Ramos (cell line): ENCODE results near the gene BNIP1.
"Not testable (repeated sequence)": the region's sequence is repeated elsewhere in the genome, so short reads cannot be mapped to it uniquely, and the experiment has no call there.

Source experiments
- in situ Hi-C: fragments of 300-500 bp; cut with MboI; formaldehyde crosslinking; loops from one replicate; pipeline ENCODE4 v1.14.3; 2022; ENCODE audit warnings: low sequenced_read_pairs; ENCODE audit not compliant: unreplicated experiment

BNIP1 gene, protein sequence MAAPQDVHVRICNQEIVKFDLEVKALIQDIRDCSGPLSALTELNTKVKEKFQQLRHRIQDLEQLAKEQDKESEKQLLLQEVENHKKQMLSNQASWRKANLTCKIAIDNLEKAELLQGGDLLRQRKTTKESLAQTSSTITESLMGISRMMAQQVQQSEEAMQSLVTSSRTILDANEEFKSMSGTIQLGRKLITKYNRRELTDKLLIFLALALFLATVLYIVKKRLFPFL

DNA sequence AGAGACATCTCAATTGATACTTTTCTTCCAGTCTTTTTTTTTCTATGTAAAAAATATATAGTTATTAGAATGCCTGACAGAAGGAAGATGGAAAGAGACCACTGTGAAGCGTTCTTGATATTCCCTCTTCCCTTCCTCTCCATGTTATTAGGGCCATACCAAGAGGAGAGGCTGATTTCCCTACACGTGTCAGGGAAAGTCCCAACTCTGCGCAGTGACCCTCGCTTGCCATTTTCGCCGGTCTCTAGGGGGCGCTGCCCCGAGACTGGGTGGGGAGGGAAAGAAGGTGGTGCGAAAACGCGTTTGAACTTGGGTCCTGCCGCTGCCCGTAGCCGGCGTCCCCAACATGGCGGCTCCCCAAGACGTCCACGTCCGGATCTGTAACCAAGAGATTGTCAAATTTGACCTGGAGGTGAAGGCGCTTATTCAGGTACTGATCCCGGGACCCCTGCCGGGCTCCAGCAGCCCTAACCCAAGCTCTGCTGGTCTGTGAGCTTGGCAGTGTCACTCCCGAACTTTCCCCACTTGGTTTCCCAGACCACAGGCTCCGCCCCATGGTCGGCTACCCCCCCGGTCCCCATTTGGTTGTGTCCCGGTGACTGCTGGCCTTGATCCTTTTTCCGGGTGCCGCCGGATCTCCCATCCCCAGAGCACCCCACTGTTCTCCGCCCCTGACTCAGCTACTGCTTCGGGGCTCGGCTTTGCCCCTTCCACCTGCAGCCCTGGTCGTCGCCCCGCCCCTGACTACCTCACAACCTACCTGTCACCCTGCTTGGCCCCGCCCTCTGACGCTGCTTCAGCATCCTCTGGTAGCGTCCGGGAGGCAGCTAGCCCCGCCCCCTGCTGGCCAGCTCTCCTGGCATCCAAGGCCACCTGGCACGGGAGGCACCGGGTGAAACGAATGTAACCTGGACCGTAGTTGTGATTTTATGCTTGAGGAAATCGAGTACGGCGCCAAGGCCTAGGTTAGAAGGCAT, at the start of gene BNIP1:
TSS of gene BNIP1 (plus strand) at position 332 of the 977 bp plus-strand sequence. CDS start at position 347, 15 bp downstream.
- in situ Hi-C loops: loop anchor here (5.0 kb wide), 1 partner anchor 162 kb away; the partner anchor contains the start of gene ATP6V0E1

DNA sequence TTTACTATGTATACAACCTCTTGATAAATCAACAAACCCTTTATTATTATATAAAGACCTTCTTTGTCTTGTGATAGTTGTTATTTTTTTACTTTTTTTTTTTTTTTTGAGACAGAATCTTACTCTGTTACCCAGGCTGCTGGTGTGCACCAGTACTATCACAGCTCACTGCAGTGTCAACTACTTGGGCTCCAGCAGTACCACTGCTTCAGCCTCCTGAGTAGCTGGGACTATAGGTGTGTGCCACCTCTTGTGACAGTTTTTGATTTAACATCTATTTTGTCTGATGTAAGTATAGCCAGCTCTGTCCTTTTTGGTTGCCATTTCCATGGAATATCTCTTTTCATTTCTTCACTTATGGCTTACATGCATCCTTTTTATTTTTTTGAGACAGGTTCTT, 45.5 kb upstream of the BNIP1 start:
- in situ Hi-C loops: no loop called here

GRCh38 chr5:173099461-173099860, 44.9 kb upstream of the BNIP1 start:
- in situ Hi-C loops: no loop called here

- in situ Hi-C loops: no loop called here
Observed at GRCh38 chr5:173101245-173101644, 43.1 kb upstream of the BNIP1 start.

GRCh38 chr5:173103411-173103810, 40.9 kb upstream of the BNIP1 start:
- in situ Hi-C loops: no loop called here

GRCh38 chr5:173108914-173109313, 35.4 kb upstream of the BNIP1 start:
- in situ Hi-C loops: no loop called here

DNA sequence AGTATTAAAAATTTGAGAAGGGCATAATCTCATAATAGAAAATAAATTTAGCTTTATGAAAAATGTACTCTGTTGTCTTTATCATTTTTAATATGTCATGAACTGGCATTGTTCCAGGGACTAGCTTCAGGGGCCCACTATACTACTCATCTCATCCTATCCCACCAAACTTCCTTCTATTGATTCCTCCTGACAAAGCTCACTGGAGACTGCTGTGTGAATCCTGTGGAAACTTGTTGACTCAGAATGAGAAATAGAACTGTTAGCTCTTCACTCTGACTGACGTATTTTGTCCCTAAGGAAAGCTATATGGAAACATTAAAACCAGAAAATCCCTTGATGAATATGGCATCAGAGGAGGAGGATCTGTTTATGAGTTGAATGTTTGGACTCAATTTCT, 29.8 kb upstream of the BNIP1 start:
- in situ Hi-C loops: no loop called here

GRCh38 chr5:173119719-173120118, 24.6 kb upstream of the BNIP1 start:
- in situ Hi-C loops: no loop called here

- in situ Hi-C loops: no loop called here
Observed at GRCh38 chr5:173123416-173123815, 20.9 kb upstream of the BNIP1 start.

DNA sequence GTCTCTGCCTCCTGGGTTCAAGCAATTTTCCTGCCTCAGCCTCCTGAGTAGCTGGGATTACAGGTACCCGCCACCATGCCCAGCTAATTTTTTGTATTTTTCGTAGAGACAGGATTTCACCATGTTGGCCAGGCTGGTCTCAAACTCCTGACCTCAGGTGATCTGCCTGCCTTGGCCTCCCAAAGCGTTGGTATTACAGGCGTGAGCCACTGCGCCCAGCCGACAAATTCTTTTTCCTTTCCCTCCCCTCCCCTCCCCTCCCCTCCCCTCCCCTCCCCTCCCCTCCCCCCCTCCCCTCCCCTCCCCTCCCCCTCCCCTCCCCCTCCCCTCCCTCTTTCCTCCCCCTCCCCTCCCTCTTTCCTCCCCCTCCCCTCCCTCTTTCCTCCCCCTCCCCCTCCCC, 12.2 kb upstream of the BNIP1 start:
- in situ Hi-C loops: not testable (repeated sequence)

DNA sequence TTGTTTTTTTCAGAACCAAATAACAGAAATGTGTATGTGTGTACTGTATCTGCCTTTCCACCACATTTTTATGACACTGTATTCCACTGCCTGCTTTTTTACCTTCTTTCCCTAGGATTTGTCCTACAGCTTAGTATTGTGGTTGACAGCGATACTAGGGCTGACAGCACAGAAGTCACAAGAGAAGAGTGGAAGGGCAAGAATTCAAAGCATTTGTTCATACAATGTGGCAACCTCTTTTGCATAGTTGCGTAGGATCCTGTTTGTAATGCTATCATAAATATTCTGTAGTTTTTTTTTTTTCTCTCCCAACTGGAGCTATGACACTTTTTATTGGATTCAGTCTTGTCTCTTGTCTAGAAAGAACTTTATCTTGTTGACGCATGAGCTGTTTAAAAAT, 5.6 kb upstream of the BNIP1 start:
- in situ Hi-C loops: no loop called here

DNA sequence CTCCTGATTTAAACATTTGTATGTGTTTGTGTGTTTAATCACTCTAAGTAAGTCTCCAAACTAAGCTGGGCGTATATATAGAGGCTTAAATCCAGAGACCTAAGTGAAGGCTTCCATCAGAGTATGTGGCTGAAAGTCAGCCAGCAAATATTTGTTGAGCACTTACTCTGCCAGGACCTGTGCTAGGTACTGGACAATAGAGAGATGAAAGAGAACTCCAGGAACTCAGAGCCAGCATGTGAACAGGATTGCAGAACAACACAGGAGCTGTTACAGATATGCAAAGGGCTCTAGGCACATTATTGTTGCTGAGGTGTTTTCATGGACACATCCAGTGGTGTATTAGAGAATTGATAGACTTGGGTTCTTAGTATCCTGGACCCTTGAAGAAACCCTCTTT, 4.7 kb upstream of the BNIP1 start:
- in situ Hi-C loops: loop anchor here (5.0 kb wide), 1 partner anchor 157 kb away; the partner anchor contains the start of gene ATP6V0E1

DNA sequence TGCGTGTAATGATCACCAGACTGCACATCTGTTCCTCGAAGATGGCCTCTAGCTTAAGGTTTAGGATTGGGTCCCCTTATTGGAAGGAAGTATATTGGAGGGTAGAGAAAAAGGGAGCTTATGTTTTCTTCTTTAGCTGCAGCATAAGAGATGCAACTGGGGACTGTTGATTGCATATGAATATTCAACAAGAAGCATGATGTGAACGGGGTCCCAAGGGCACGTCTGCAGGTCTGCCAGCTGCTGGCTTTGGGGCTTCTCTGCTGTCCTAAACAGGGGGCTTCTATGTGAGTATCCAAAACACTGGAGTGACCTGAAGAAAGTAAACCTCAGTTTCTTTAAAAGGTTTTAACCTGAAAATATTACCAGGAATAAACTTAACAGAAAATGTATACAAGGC, 3.6 kb upstream of the BNIP1 start:
- in situ Hi-C loops: loop anchor here (5.0 kb wide), 1 partner anchor 158 kb away; the partner anchor contains the start of gene ATP6V0E1

- in situ Hi-C loops: loop anchor here (5.0 kb wide), 1 partner anchor 161 kb away; the partner anchor contains the start of gene ATP6V0E1
Observed at GRCh38 chr5:173143567-173143966, 764 bp upstream of the BNIP1 start.

DNA sequence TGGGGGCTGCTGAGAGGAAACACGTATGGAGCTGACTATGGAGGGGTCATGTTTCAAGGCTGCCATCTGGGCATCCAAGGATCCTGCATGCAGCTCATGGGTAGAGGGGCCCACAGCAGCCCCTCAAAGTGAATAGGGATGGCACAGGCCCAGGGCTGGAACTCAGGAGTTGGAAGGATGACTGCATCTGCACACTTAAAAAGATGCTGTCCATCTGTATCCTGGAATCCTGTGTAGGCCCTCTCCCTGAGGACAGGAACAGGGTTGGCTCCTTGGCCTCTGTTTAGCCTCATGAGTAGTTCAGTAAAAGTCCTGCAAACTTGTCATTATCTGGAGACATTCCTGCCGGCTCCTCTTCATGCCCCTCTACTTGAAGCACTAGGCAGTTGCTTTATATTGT, 4.0 kb downstream of the BNIP1 start:
- in situ Hi-C loops: no loop called here

- in situ Hi-C loops: no loop called here
Observed at GRCh38 chr5:173152547-173152946, 8.2 kb downstream of the BNIP1 start.

- in situ Hi-C loops: no loop called here
Observed at GRCh38 chr5:173153842-173154241, 9.5 kb downstream of the BNIP1 start.

DNA sequence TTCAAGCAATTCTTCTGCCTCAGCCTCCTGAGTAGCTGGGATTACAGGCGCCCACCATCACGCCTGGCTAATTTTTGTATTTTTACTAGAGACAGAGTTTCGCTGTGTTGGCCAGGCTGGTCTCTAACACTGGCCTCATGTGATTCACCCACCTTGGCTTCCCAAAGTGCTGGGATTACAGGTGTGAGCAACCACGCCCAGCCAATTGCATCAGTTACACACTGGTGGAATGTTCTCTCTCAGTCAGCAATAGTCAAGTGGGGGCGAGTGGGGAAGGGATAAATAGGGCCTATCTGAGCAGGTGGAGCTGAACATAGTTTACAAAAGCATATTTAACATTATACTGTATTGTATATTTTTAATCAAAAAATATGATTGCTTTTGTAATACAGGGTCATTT, 10.3 kb downstream of the BNIP1 start:
- in situ Hi-C loops: not testable (repeated sequence)

GRCh38 chr5:173155912-173156311, 11.6 kb downstream of the BNIP1 start:
- in situ Hi-C loops: no loop called here

- in situ Hi-C loops: no loop called here
Observed at GRCh38 chr5:173158366-173158765, 14.0 kb downstream of the BNIP1 start.

GRCh38 chr5:173159256-173159655, 14.9 kb downstream of the BNIP1 start:
- in situ Hi-C loops: no loop called here
